C4-2B (cell line): ENCODE data around the gene SCN8A.

Source experiments
- CTCF ChIP-seq: fragments of 450-650 bp; conservative IDR thresholded peaks from 2 replicates; pipeline ENCODE4 v1.5.1; 2017; ENCODE audit warnings: mild to moderate bottlenecking
- ZFX ChIP-seq: fragments of 450-650 bp; IDR thresholded peaks from 2 replicates; pipeline ENCODE4 v1.6.1; 2017

GRCh38 chr12:51632623-51633022 lies 41.6 kb downstream of the SCN8A start:
- TF ChIP-seq CTCF (no peak), ZFX (no peak)
